Measurements from ENCODE around the gene CEBPG.

Gene CEBPG

DNA sequence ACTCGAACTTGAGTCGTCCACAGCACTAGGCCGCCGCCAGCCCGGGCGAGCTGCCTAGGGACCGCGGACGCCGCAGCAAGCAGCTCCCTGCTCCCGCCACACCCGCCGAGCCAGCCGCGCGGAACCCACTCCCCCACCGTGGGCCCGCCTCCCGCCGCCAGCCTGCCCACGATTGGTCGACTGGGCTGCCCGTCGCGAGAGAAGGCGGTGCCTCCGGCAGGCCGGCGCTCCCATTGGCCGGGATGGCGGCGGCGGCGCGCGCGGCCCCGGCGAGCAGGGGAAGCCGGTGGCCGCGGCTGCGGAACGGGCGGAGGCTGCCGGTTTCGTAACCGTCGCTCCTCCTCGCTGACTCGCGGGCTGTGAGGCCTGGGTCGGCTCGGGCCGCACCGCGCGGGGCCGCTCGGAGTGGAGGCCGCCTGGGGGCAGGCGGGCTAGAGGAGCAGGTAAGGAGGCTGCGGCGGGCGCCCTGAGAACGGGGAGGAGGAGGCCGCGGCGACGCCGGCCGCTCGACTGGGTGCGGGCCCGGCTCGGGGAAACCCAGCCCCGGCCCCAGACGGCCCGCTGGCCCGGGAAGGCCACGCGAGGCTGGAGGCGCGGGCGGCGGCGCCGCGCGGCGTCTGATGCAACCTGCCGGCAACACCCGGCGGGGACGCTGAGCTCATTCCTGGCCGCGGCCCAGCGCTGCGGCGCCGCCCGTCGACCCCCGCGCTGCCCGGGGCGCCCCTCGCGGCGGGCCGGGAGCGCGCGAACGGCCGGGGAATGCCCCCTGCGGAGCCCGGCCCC lies at the start of gene CEBPG:
Gene CEBPG, plus strand, starts transcription at position 257 of the 783 bp plus-strand sequence. CDS start 5,531 bp downstream, outside the sequence.
- peak; percentile 97 for DNase-seq (ENCODE audit: low spot score)

GRCh38 chr19:33324628-33325027 lies 48.9 kb upstream of the CEBPG start:
- DNase-seq (ENCODE audit: low spot score) = no peak

DNA sequence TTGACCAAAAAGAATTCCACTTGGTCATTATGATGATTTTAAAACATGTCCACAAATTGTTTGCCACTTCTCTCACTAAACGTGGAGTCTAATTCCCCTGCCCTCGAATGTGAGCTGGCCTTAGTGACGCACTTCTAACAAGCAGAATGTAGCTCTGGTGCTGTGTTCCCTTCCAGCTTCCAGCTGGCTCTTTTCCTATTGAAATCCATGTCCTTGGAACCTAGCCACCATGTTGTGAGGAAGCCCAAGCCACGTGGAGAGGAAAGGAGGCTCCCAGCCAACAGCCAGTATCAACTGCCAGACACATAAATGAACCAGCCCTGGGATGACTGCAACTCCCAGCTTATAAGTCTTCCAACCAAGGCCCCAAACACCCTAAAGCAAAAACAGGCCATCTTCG lies 47.6 kb upstream of the CEBPG start:
- no peak for DNase-seq (ENCODE audit: low spot score)

DNA sequence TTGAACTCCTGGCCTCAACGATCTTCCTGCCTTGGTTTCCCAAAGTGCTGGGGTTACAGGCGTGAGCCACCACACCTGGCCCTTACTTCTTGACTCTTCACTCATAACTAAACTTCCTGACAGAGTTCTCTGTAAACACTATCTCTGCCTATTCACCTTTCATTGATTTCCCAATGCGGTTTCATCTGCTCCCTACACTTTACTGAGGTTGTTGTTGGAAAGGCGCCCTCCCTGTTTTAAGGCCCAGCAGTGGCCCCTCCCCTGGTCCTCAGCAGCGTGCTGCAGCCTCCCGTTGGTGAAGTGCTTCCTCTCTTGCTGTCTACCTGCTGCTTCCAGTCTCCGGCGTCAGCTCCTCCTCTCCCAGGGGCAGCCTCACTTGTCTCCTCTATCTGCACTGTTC lies 44.4 kb upstream of the CEBPG start:
- no peak for DNase-seq (ENCODE audit: low spot score)

- DNase-seq (ENCODE audit: low spot score) = no peak
These were observed 43.8 kb upstream of the CEBPG start for GRCh38 chr19:33329736-33330135.

DNA sequence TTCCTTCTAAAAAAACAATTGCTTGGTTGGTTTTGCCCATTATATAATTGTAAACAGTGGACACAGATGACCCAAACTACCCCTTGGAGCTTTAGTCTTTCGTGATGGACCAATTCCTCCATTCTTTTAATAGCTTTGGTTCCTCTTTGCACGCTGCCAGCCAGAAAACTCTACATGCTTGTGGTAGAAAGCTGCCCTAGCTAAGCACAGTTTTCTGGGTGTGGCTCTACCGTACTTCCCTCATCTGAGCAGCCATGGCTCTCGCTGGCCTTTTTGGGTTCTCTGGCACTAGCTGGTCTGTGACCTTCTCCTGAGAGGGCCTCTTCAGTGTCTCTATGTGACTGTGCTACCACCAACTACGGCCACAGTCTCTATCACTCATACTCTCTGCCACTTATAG lies 41.3 kb upstream of the CEBPG start:
- DNase-seq (ENCODE audit: low spot score) = no peak

DNA sequence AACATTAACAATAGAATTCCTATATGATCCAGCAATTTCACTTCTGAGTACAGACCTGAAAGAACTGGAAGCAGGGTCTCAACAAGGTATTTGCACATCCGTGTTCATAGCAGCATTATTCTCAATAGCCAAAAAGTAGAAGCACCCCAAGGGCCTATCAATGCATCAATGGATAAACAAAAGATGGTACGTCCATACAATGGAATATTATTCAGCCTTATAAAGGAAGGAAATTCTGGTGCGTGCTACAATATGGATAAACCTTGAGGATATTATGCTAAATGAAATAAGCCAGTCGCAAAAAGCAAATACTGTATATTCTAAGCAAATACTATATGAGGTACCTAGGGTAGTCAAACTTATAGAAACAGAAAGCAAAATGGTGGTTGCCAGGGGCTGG lies 40.4 kb upstream of the CEBPG start:
- no peak for DNase-seq (ENCODE audit: low spot score)

- DNase-seq (ENCODE audit: low spot score) = no peak
These were observed 39.9 kb upstream of the CEBPG start for GRCh38 chr19:33333642-33334041.

GRCh38 chr19:33334271-33334670 lies 39.2 kb upstream of the CEBPG start:
- DNase-seq (ENCODE audit: low spot score) = no peak

GRCh38 chr19:33335446-33335845 lies 38.1 kb upstream of the CEBPG start:
- DNase-seq (ENCODE audit: low spot score) = no peak

DNA sequence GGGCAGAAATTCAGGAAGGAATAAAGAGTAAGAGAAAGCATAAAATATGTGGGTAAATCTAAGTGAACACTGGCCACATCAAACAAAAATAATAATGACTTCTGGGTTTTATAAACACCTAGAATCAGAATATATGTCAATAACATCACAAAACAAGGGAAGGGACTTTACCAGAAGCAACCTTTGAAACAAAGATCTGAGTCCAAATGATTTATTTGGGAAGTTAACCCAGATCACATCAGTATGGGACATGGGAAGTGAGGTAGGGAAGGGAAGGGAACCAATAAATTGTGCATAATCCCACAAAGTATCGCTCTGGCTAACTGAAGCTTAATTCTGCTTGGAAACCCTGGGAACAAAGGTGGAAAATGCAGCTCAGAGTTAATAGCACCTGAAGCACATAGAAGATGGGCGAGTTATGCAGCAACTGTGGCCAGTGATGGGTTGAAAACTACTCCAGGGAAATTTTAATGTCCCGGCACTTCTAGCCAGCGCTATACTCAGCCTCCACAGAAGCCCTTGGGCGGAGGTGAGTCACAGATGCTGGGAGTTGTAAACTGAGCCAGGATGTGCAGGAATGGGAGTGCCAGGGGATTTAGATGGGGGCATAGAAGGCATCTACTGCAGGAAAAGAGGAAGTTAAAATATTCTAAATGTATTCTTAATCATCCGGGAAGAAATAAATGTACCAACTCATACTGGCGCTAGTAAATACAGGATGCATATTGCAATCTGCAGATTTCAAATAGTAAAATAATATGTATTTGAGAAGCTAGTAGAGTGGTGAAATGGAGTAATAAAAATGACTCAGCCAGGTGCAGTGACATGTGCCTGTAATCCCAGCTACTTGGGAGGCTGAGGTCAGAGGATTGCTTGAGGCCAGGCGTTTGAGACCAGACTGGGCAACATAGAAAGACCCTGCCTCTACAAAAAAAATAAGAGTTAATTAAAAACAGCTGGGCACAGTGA lies 34.2 kb upstream of the CEBPG start:
- no peak for DNase-seq (ENCODE audit: low spot score)

DNA sequence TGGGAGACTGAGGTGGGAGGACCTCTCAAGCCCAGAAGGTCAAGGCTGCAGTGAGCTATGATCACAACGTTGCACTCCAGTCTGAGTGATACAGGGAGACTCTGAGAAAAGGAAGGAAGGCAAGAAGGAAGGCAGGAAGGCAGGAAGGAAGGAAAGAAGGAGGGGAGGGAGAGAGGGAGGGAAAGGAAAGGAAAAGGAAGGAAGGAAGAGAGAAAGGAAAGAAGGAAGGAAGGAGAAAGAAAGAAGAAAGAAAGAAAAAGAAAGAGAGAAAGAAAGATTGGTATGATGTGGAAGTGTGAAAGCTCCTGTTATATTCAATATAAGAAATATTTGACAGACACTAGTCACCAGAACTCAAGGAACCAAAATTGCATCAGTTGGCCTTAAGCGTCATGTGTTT lies 32.5 kb upstream of the CEBPG start:
- no peak for DNase-seq (ENCODE audit: low spot score)

GRCh38 chr19:33343301-33343700 lies 30.2 kb upstream of the CEBPG start:
- DNase-seq (ENCODE audit: low spot score) = no peak

- DNase-seq (ENCODE audit: low spot score) = no peak
These were observed 29.5 kb upstream of the CEBPG start for GRCh38 chr19:33343859-33344572.

GRCh38 chr19:33344573-33344925 lies 29.0 kb upstream of the CEBPG start:
- no peak for DNase-seq (ENCODE audit: low spot score)

- DNase-seq (ENCODE audit: low spot score) = no peak
These were observed 28.3 kb upstream of the CEBPG start for GRCh38 chr19:33345163-33345562.

GRCh38 chr19:33346665-33347064 lies 26.8 kb upstream of the CEBPG start:
- DNase-seq (ENCODE audit: low spot score) = no peak

DNA sequence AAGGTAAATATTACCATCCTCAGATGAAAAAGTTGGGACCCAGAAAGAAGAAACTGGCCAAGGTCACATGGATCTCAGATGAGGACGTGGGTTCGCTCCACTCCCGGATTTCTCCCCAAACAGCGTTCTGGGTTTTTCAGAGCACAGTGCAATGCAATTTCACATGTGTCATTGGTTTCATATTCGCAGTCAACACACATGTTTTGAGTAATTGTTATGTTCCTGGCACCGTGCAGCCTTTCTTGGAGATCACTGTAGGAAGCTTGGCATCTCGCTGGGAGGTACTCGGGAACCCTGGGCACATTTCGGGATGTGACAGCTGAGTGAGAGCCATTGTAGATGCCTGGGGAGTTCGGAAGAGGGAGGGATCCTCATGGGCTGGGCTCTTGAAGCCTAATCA lies 26.2 kb upstream of the CEBPG start:
- no peak for DNase-seq (ENCODE audit: low spot score)

DNA sequence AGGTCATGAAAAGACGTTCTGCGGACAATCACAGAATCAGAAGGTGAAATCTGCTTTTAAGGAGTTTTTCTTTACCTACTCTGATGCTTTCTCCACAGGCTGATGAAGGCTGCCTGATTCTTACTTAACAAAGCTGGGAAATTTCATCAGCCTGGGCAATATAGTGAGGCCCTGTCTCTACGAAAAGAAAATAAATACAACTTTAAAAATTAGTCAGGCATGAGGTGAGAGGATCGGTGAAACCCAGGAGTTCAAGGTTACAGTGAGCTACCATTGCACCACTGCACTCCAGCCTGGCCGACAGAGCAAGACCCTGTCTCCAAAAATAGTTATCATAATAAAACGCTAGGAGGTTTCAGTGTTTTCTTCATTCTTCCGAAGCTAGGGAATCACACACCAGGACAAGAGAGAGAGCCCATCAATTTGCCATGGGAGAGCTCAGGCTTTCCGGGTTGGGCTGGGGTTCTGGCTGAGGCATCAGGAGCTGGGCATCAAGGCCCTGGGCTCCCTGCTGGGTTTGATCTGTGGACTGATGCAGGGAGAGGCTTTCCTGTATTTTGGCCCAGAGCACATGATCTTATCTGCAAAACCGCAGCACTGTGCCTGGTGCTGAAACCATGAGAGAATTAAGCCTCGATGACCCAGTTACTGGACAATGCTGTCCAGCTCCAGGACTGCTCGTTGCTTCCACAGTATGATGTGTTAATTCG lies 25.1 kb upstream of the CEBPG start:
- DNase-seq (ENCODE audit: low spot score) = no peak

GRCh38 chr19:33349319-33350289 lies 23.9 kb upstream of the CEBPG start:
- no peak for DNase-seq (ENCODE audit: low spot score)

Measured in HuH-7 (cell line).